ENCODE measurements around the gene ACVR1. TPM values are rescaled to one million over a fixed set of nuclear protein-coding genes. Genes with fewer than 3 reads are reported as not detected.

Gene ACVR1
- total and polyA plus RNA-seq, 5 donors from 2014 or later = 14.1 to 64.2 (median 19.4) TPM

GRCh38 chr2:157748371-157749142, 127.6 kb downstream of the ACVR1 start:
- no peak for ATAC-seq (ENCODE audit: low read depth in 2 of 2)
- H3K4me3 ChIP-seq (ENCODE audit: low read depth, low read length) = no peak overlapping the region
- H3K27me3 Mint-ChIP-seq = no peaks in the 10 kb centered on the region
- no peak overlapping the region for H3K27ac ChIP-seq (ENCODE audit: insufficient read depth, low read length, poor library complexity, severe bottlenecking)
- no peaks in the 10 kb centered on the region for H3K9me3 ChIP-seq (ENCODE audit: control insufficient read depth in 2 of 2, low read length in 2 of 2)
- H3K27ac Mint-ChIP-seq = no peak overlapping the region
- H3K27me3 ChIP-seq (ENCODE audit: control insufficient read depth, insufficient read depth, low read length) = no peaks in the 10 kb centered on the region
- H3K9me3 Mint-ChIP-seq = peaks cover 0 to 2% (median 0%) of the 10 kb centered on the region in 7 donors
- H3K4me1 Mint-ChIP-seq = peaks cover 9 to 26% (median 17%) of the 10 kb centered on the region in 4 donors
- peaks cover 58% of the 10 kb centered on the region for H3K36me3 Mint-ChIP-seq
- peaks cover 58% of the 10 kb centered on the region for H3K36me3 ChIP-seq (ENCODE audit: control insufficient read depth, insufficient read depth, low read length)
- no peaks in the 10 kb centered on the region for H3K4me1 ChIP-seq (ENCODE audit: control insufficient read depth, insufficient read depth, low read length, poor library complexity, severe bottlenecking)
- DNase-seq = no peak
- H3K4me3 Mint-ChIP-seq = no peak overlapping the region

GRCh38 chr2:157747695-157748370, 128.3 kb downstream of the ACVR1 start:
- H3K9me3 Mint-ChIP-seq = no peaks in the 10 kb centered on the region
- Histone ChIP-seq H3K4me3 (ENCODE audit: low read depth, low read length) (no peak overlapping the region), H3K27me3 (ENCODE audit: control insufficient read depth, insufficient read depth, low read length) (no peaks in the 10 kb centered on the region), H3K9me3 (ENCODE audit: control insufficient read depth in 2 of 2, low read length in 2 of 2) (no peaks in the 10 kb centered on the region), H3K4me1 (ENCODE audit: control insufficient read depth, insufficient read depth, low read length, poor library complexity, severe bottlenecking) (no peaks in the 10 kb centered on the region), H3K27ac (ENCODE audit: insufficient read depth, low read length, poor library complexity, severe bottlenecking) (no peak overlapping the region), H3K36me3 (ENCODE audit: control insufficient read depth, insufficient read depth, low read length) (peaks cover 57% of the 10 kb centered on the region)
- peak overlapping the region in 2 of 3 donors; percentile 21 to 50 for H3K27ac Mint-ChIP-seq
- H3K36me3 Mint-ChIP-seq = peaks cover 60% of the 10 kb centered on the region
- H3K4me1 Mint-ChIP-seq = peaks cover 9 to 29% (median 19%) of the 10 kb centered on the region in 4 donors
- no peak for ATAC-seq (ENCODE audit: low read depth in 2 of 2)
- peak overlapping the region in 1 of 4 donors; percentile 83 for H3K4me3 Mint-ChIP-seq
- H3K27me3 Mint-ChIP-seq = no peaks in the 10 kb centered on the region
- DNase-seq = no peak

GRCh38 chr2:157747280-157747679, 128.8 kb downstream of the ACVR1 start:
- H3K27ac Mint-ChIP-seq = peak overlapping the region in 1 of 3 donors; percentile 21
- Histone ChIP-seq H3K4me1 (ENCODE audit: control insufficient read depth, insufficient read depth, low read length, poor library complexity, severe bottlenecking) (no peaks in the 10 kb centered on the region), H3K27ac (ENCODE audit: insufficient read depth, low read length, poor library complexity, severe bottlenecking) (no peak overlapping the region), H3K27me3 (ENCODE audit: control insufficient read depth, insufficient read depth, low read length) (no peaks in the 10 kb centered on the region), H3K9me3 (ENCODE audit: control insufficient read depth in 2 of 2, low read length in 2 of 2) (no peaks in the 10 kb centered on the region), H3K36me3 (ENCODE audit: control insufficient read depth, insufficient read depth, low read length) (peaks cover 55% of the 10 kb centered on the region), H3K4me3 (ENCODE audit: low read depth, low read length) (no peak overlapping the region)
- no peaks in the 10 kb centered on the region for H3K27me3 Mint-ChIP-seq
- ATAC-seq (ENCODE audit: low read depth in 2 of 2) (no peak), DNase-seq (no peak)
- peaks cover 9 to 29% (median 22%) of the 10 kb centered on the region in 4 donors for H3K4me1 Mint-ChIP-seq
- H3K4me3 Mint-ChIP-seq = peak overlapping the region in 1 of 4 donors; percentile 83
- H3K9me3 Mint-ChIP-seq = no peaks in the 10 kb centered on the region
- peaks cover 59% of the 10 kb centered on the region for H3K36me3 Mint-ChIP-seq

- H3K27ac Mint-ChIP-seq = peak overlapping the region in 1 of 3 donors; percentile 63
- Histone ChIP-seq H3K36me3 (ENCODE audit: control insufficient read depth, insufficient read depth, low read length) (peaks cover 47% of the 10 kb centered on the region), H3K27ac (ENCODE audit: insufficient read depth, low read length, poor library complexity, severe bottlenecking) (no peak overlapping the region), H3K9me3 (ENCODE audit: control insufficient read depth in 2 of 2, low read length in 2 of 2) (no peaks in the 10 kb centered on the region), H3K4me1 (ENCODE audit: control insufficient read depth, insufficient read depth, low read length, poor library complexity, severe bottlenecking) (no peaks in the 10 kb centered on the region), H3K4me3 (ENCODE audit: low read depth, low read length) (no peak overlapping the region), H3K27me3 (ENCODE audit: control insufficient read depth, insufficient read depth, low read length) (no peaks in the 10 kb centered on the region)
- ATAC-seq (ENCODE audit: low read depth in 2 of 2) (no peak), DNase-seq (no peak)
- no peaks in the 10 kb centered on the region for H3K27me3 Mint-ChIP-seq
- H3K4me1 Mint-ChIP-seq = peaks cover 9 to 31% (median 20%) of the 10 kb centered on the region in 4 donors
- no peaks in the 10 kb centered on the region for H3K9me3 Mint-ChIP-seq
- H3K4me3 Mint-ChIP-seq = no peak overlapping the region
- H3K36me3 Mint-ChIP-seq = peaks cover 56% of the 10 kb centered on the region
Measured at GRCh38 chr2:157746234-157746950, 129.7 kb downstream of the ACVR1 start.

- H3K36me3 ChIP-seq (ENCODE audit: control insufficient read depth, insufficient read depth, low read length) = peaks cover 31% of the 10 kb centered on the region
- no peak overlapping the region for H3K27ac ChIP-seq (ENCODE audit: insufficient read depth, low read length, poor library complexity, severe bottlenecking)
- H3K9me3 Mint-ChIP-seq = no peaks in the 10 kb centered on the region
- H3K27ac Mint-ChIP-seq = no peak overlapping the region
- H3K27me3 ChIP-seq (ENCODE audit: control insufficient read depth, insufficient read depth, low read length) = no peaks in the 10 kb centered on the region
- no peak overlapping the region for H3K4me3 ChIP-seq (ENCODE audit: low read depth, low read length)
- no peak overlapping the region for H3K4me3 Mint-ChIP-seq
- peaks cover 9 to 26% (median 18%) of the 10 kb centered on the region in 4 donors for H3K4me1 Mint-ChIP-seq
- peaks cover 44% of the 10 kb centered on the region for H3K36me3 Mint-ChIP-seq
- DNase-seq (no peak), ATAC-seq (ENCODE audit: low read depth in 2 of 2) (no peak)
- no peaks in the 10 kb centered on the region for H3K27me3 Mint-ChIP-seq
- H3K9me3 ChIP-seq (ENCODE audit: control insufficient read depth in 2 of 2, low read length in 2 of 2) = no peaks in the 10 kb centered on the region
- H3K4me1 ChIP-seq (ENCODE audit: control insufficient read depth, insufficient read depth, low read length, poor library complexity, severe bottlenecking) = no peaks in the 10 kb centered on the region
Measured at GRCh38 chr2:157744571-157745076, 131.5 kb downstream of the ACVR1 start.

GRCh38 chr2:157743051-157743450, 133.1 kb downstream of the ACVR1 start:
- peak overlapping the region; percentile 6 to 91 (median 12) for H3K27ac Mint-ChIP-seq
- no peaks in the 10 kb centered on the region for H3K9me3 Mint-ChIP-seq
- H3K36me3 Mint-ChIP-seq = peaks cover 42% of the 10 kb centered on the region
- peaks cover 24% of the 10 kb centered on the region for H3K36me3 ChIP-seq (ENCODE audit: control insufficient read depth, insufficient read depth, low read length)
- no peak overlapping the region for H3K27ac ChIP-seq (ENCODE audit: insufficient read depth, low read length, poor library complexity, severe bottlenecking)
- peaks cover 5 to 21% (median 14%) of the 10 kb centered on the region in 4 donors for H3K4me1 Mint-ChIP-seq
- no peak for ATAC-seq (ENCODE audit: low read depth in 2 of 2)
- H3K4me3 ChIP-seq (ENCODE audit: low read depth, low read length) = no peak overlapping the region
- H3K27me3 Mint-ChIP-seq = no peaks in the 10 kb centered on the region
- no peak overlapping the region for H3K4me3 Mint-ChIP-seq
- H3K27me3 ChIP-seq (ENCODE audit: control insufficient read depth, insufficient read depth, low read length) = no peaks in the 10 kb centered on the region
- H3K4me1 ChIP-seq (ENCODE audit: control insufficient read depth, insufficient read depth, low read length, poor library complexity, severe bottlenecking) = no peaks in the 10 kb centered on the region
- H3K9me3 ChIP-seq (ENCODE audit: control insufficient read depth in 2 of 2, low read length in 2 of 2) = no peaks in the 10 kb centered on the region
- DNase-seq = peak in 1 of 3 donors; percentile 46

GRCh38 chr2:157741819-157742484, 134.2 kb downstream of the ACVR1 start:
- H3K36me3 Mint-ChIP-seq = peaks cover 44% of the 10 kb centered on the region
- no peaks in the 10 kb centered on the region for H3K4me1 ChIP-seq (ENCODE audit: control insufficient read depth, insufficient read depth, low read length, poor library complexity, severe bottlenecking)
- H3K36me3 ChIP-seq (ENCODE audit: control insufficient read depth, insufficient read depth, low read length) = peaks cover 33% of the 10 kb centered on the region
- H3K27ac ChIP-seq (ENCODE audit: insufficient read depth, low read length, poor library complexity, severe bottlenecking) = no peak overlapping the region
- H3K4me3 Mint-ChIP-seq = no peak overlapping the region
- DNase-seq = no peak
- H3K27ac Mint-ChIP-seq = peak overlapping the region in 2 of 3 donors; percentile 6 to 82
- no peak overlapping the region for H3K4me3 ChIP-seq (ENCODE audit: low read depth, low read length)
- peaks cover 7 to 19% (median 11%) of the 10 kb centered on the region in 4 donors for H3K4me1 Mint-ChIP-seq
- H3K9me3 ChIP-seq (ENCODE audit: control insufficient read depth in 2 of 2, low read length in 2 of 2) = no peaks in the 10 kb centered on the region
- no peaks in the 10 kb centered on the region for H3K9me3 Mint-ChIP-seq
- no peaks in the 10 kb centered on the region for H3K27me3 Mint-ChIP-seq
- ATAC-seq (ENCODE audit: low read depth in 2 of 2) = no peak
- H3K27me3 ChIP-seq (ENCODE audit: control insufficient read depth, insufficient read depth, low read length) = no peaks in the 10 kb centered on the region

All from CD4-positive, CD25-positive, alpha-beta regulatory T cell (primary cell).